T-helper 2 cell (primary cell): ENCODE data around the gene VMP1.
"Not testable (repeated sequence)": the region's sequence is repeated elsewhere in the genome, so short reads cannot be mapped to it uniquely, and the experiment has no call there.

ENCODE experiments used
- DNase-seq, 5 experiments: peaks; one replicate each; pipeline versions ENCODE4 v3.0.0 to v3.0.0-alpha.2; 2012 to 2022

The VMP1 gene

GRCh38 chr17:59842901-59843652 is 135.6 kb downstream of the VMP1 start:
- DNase-seq: peak in 2 of 5 experiments; percentile 45 to 93

- peak in 1 of 5 experiments; percentile 40 for DNase-seq
Observed at GRCh38 chr17:59844884-59845594, 137.6 kb downstream of the VMP1 start.

- peak in 1 of 5 experiments; percentile 69 for DNase-seq
Observed at GRCh38 chr17:59845595-59846393, 138.3 kb downstream of the VMP1 start.

GRCh38 chr17:59846394-59847165 is 139.1 kb downstream of the VMP1 start:
- peak in 1 of 5 experiments; percentile 80 for DNase-seq

GRCh38 chr17:59848385-59848668 is 140.9 kb downstream of the VMP1 start:
- DNase-seq: no peak

- DNase-seq: peak in 1 of 5 experiments; percentile 82
Observed at GRCh38 chr17:59848778-59849177, 141.3 kb downstream of the VMP1 start.

- DNase-seq: not testable (repeated sequence)
Observed at GRCh38 chr17:59850311-59850710, 142.9 kb downstream of the VMP1 start.

GRCh38 chr17:59851439-59852375 is 144.3 kb downstream of the VMP1 start:
- DNase-seq: no peak

GRCh38 chr17:59852847-59853167 is 145.4 kb downstream of the VMP1 start:
- not testable (repeated sequence) for DNase-seq

- peak in 3 of 5 experiments; percentile 52 to 86 (median 54) for DNase-seq
Observed at GRCh38 chr17:59853168-59853918, 145.9 kb downstream of the VMP1 start.

GRCh38 chr17:59853919-59854729 is 146.7 kb downstream of the VMP1 start:
- not testable (repeated sequence) for DNase-seq

GRCh38 chr17:59856859-59857794 is 149.7 kb downstream of the VMP1 start:
- no peak for DNase-seq

- no peak for DNase-seq
Observed at GRCh38 chr17:59858167-59858816, 150.8 kb downstream of the VMP1 start.

- DNase-seq: no peak
Observed at GRCh38 chr17:59858932-59859331, 151.5 kb downstream of the VMP1 start.

GRCh38 chr17:59859444-59860025 is 152.1 kb downstream of the VMP1 start:
- peak in 1 of 5 experiments; percentile 67 for DNase-seq

- DNase-seq: no peak
Observed at GRCh38 chr17:59863616-59864015, 156.2 kb downstream of the VMP1 start.

- no peak for DNase-seq
Observed at GRCh38 chr17:59869941-59870218, 162.4 kb downstream of the VMP1 start.

GRCh38 chr17:59870482-59870881 is 163.0 kb downstream of the VMP1 start:
- DNase-seq: no peak
